ENCODE measurements around the gene MACROD2. TPM values are rescaled to one million over a fixed set of nuclear protein-coding genes. Genes with fewer than 3 reads are reported as not detected.

The MACROD2 gene
- total RNA-seq, 2 donors from 2014 or later = 0.95 to 4.2 TPM

DNA sequence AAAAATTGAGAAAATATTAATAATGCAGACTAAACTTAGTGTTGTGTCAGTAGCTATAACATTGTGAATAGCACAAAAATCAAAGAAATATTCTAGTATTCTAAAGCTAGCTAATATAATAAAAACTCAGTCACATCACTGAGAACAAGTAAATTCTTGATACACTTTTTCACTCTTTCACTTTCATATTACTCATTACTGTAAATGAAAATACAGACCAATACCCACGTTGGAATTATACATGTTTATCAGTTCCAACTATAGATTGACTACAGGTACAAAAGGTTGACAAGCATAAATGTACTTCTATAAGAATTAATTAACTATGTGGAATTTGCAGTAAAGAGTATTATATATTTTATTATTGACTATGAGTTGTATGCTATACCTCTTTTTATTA is 1385.5 kb downstream of the MACROD2 start:
- Histone ChIP-seq H3K9me3 (no peaks in the 10 kb centered on the region), H3K36me3 (no peaks in the 10 kb centered on the region), H3K27ac (no peak overlapping the region), H3K4me1 (ENCODE audit: control insufficient read depth in 1 of 2, low read depth in 2 of 2) (no peaks in the 10 kb centered on the region), H3K27me3 (replicated peaks; ENCODE audit: insufficient read depth) (no peaks in the 10 kb centered on the region), H3K4me3 (no peak overlapping the region)
- DNase-seq (ENCODE audit: low spot score) (no peak), ATAC-seq (ENCODE audit: insufficient number of reproducible peaks, low FRiP score, low read depth) (no peak)
- TF ChIP-seq, protein P1, sequence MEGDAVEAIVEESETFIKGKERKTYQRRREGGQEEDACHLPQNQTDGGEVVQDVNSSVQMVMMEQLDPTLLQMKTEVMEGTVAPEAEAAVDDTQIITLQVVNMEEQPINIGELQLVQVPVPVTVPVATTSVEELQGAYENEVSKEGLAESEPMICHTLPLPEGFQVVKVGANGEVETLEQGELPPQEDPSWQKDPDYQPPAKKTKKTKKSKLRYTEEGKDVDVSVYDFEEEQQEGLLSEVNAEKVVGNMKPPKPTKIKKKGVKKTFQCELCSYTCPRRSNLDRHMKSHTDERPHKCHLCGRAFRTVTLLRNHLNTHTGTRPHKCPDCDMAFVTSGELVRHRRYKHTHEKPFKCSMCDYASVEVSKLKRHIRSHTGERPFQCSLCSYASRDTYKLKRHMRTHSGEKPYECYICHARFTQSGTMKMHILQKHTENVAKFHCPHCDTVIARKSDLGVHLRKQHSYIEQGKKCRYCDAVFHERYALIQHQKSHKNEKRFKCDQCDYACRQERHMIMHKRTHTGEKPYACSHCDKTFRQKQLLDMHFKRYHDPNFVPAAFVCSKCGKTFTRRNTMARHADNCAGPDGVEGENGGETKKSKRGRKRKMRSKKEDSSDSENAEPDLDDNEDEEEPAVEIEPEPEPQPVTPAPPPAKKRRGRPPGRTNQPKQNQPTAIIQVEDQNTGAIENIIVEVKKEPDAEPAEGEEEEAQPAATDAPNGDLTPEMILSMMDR (IDR thresholded peaks at IDR 0.05) = no peak

DNA sequence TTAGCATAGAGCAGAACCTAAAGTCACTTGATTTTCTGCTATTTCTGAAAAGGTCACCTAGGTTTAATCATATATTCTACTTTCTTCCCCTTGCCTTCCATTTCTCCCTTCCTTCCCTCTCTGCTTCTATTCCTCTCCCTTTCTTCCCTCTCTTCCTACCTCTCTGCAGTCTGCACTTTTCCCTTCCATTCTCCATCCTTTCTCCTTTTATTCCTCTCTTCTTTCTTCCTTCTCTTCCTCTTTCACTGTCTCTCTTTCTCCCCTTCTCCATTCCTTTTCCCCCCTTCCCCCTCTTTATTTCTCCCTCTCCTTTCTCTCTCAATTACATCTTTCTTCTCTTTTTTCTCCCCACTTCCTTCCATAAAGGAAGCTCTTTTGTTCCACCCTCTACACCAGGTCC is 1391.9 kb downstream of the MACROD2 start:
- ATAC-seq (ENCODE audit: insufficient number of reproducible peaks, low FRiP score, low read depth) (no peak), DNase-seq (ENCODE audit: low spot score) (no peak)
- TF ChIP-seq, protein P1 (IDR thresholded peaks at IDR 0.05) = no peak
- H3K36me3 ChIP-seq = no peaks in the 10 kb centered on the region
- H3K27me3 ChIP-seq (replicated peaks; ENCODE audit: insufficient read depth) = no peaks in the 10 kb centered on the region
- no peak overlapping the region for H3K4me3 ChIP-seq
- no peak overlapping the region for H3K27ac ChIP-seq
- no peaks in the 10 kb centered on the region for H3K4me1 ChIP-seq (ENCODE audit: control insufficient read depth in 1 of 2, low read depth in 2 of 2)
- H3K9me3 ChIP-seq = no peaks in the 10 kb centered on the region

DNA sequence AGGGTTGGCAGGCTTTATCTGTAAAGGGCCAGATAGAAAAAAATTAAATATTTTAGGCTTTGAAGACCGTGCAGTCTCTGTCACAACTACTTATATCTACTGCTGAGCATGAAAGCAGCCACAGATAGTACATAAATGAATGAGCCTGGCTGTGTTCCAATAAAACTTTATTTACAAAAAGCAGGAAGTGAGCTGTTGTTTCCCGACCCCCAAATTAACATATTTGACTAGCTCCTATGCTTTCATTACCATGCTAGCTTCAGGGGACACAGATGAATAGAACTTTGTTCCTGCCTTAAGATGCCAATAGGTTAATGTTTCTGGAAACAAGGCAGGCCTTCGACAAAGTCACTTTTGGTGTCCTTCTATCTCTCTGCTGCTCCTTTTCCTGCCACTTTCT is 1400.1 kb downstream of the MACROD2 start:
- ATAC-seq (ENCODE audit: insufficient number of reproducible peaks, low FRiP score, low read depth) (no peak), DNase-seq (ENCODE audit: low spot score) (no peak)
- Histone ChIP-seq H3K4me1 (ENCODE audit: control insufficient read depth in 1 of 2, low read depth in 2 of 2) (no peaks in the 10 kb centered on the region), H3K36me3 (no peaks in the 10 kb centered on the region), H3K27me3 (replicated peaks; ENCODE audit: insufficient read depth) (no peaks in the 10 kb centered on the region), H3K27ac (no peak overlapping the region), H3K9me3 (no peaks in the 10 kb centered on the region), H3K4me3 (no peak overlapping the region)
- TF ChIP-seq, protein P1 (IDR thresholded peaks at IDR 0.05) = no peak

DNA sequence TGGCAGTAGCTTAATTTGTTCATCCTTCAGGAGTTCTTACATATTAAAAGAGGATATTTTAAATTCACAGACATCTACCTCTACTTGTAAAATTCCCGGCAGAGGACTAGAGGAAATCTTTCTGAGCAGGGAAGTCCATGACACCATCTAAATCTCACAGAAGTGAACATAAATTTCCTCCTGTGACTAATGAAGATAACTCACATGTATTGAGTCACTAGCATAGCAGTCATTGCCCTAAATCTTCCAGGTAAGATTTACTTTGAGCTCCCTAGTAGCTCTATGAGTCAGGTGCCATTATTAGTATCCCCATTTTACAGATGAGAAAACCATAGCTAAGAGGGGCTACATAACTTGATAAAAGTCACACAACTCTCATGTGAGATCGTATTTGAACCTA is 1400.7 kb downstream of the MACROD2 start:
- no peaks in the 10 kb centered on the region for H3K4me1 ChIP-seq (ENCODE audit: control insufficient read depth in 1 of 2, low read depth in 2 of 2)
- no peak for ATAC-seq (ENCODE audit: insufficient number of reproducible peaks, low FRiP score, low read depth)
- H3K36me3 ChIP-seq = no peaks in the 10 kb centered on the region
- DNase-seq (ENCODE audit: low spot score) = no peak
- H3K27me3 ChIP-seq (replicated peaks; ENCODE audit: insufficient read depth) = no peaks in the 10 kb centered on the region
- TF ChIP-seq, protein P1 (IDR thresholded peaks at IDR 0.05) = no peak
- H3K27ac ChIP-seq = no peak overlapping the region
- H3K4me3 ChIP-seq = no peak overlapping the region
- no peaks in the 10 kb centered on the region for H3K9me3 ChIP-seq

DNA sequence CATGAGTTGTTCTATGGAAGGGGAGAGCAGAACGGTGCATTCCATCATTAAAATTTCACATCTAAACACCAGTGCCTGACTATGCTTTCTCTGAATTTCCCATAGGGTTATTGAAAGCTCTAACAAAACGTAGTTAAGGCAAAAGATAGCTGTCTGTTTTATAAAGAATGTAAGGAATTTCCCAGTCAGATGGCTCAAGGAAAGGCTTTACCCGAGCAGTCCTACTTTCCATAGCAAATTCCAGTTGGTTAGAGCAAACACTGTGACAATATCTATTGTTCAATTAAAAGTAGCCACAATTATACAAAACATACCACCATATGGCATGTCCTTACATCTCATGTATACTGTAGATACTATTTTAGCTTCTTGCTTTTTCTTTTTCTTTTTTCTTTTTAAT is 1401.6 kb downstream of the MACROD2 start:
- DNase-seq (ENCODE audit: low spot score) = no peak
- no peaks in the 10 kb centered on the region for H3K9me3 ChIP-seq
- ATAC-seq (ENCODE audit: insufficient number of reproducible peaks, low FRiP score, low read depth) = no peak
- H3K4me1 ChIP-seq (ENCODE audit: control insufficient read depth in 1 of 2, low read depth in 2 of 2) = no peaks in the 10 kb centered on the region
- no peaks in the 10 kb centered on the region for H3K27me3 ChIP-seq (replicated peaks; ENCODE audit: insufficient read depth)
- H3K27ac ChIP-seq = no peak overlapping the region
- H3K4me3 ChIP-seq = no peak overlapping the region
- no peaks in the 10 kb centered on the region for H3K36me3 ChIP-seq
- TF ChIP-seq, protein P1 (IDR thresholded peaks at IDR 0.05) = no peak
